HG03439 (cell line): Measurements from ENCODE around the gene ELL.

Experiments
- ATAC-seq: cut with Tn5 transposase; IDR thresholded peaks from one replicate; pipeline ENCODE4 v1.9.1; 2021; ENCODE audit warnings: mild to moderate bottlenecking, moderate library complexity; ENCODE audit not compliant: unreplicated experiment

Gene ELL

DNA sequence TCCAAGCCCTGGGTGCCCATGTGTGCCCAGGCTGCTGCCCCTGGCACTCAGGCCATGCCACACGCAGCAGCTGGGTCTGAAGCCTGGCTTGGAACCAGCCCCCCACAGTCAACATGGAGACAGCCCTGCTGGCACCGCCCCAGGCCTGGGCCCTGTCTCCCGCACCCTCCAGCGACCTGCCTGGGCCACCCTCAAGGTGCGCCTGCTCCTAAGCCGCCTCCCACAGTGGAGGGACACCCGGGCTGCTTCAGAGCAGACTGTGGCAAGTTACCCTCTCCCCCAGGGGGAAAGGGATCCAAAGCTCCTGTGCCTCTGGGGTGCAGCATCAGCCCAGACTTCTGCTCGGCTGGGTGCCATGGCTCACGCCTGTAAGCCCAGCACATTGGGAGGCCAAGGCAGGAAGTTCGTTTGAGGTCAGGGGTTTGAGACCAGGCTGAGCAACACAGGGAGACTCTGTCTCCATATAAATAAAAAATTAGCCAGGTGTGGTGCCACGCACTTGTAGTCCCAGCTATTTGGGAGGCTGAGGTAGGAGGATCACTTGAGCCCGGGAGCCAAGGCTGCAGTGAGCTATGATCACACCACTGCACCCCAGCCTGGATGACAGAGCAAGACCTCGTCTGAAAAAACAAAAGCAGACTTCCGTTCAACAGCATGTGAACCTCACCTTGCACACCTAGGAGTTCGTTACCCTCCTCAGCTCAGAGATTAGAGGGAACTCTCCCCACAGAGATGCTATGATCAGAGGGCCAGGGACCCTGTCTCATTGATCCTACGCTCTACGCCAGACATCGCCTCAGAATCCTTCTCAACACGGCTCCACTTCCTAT, 15.6 kb downstream of the ELL start:
- ATAC-seq = no peak

- no peak for ATAC-seq
Observed at GRCh38 chr19:18504886-18505610, 16.8 kb downstream of the ELL start.

DNA sequence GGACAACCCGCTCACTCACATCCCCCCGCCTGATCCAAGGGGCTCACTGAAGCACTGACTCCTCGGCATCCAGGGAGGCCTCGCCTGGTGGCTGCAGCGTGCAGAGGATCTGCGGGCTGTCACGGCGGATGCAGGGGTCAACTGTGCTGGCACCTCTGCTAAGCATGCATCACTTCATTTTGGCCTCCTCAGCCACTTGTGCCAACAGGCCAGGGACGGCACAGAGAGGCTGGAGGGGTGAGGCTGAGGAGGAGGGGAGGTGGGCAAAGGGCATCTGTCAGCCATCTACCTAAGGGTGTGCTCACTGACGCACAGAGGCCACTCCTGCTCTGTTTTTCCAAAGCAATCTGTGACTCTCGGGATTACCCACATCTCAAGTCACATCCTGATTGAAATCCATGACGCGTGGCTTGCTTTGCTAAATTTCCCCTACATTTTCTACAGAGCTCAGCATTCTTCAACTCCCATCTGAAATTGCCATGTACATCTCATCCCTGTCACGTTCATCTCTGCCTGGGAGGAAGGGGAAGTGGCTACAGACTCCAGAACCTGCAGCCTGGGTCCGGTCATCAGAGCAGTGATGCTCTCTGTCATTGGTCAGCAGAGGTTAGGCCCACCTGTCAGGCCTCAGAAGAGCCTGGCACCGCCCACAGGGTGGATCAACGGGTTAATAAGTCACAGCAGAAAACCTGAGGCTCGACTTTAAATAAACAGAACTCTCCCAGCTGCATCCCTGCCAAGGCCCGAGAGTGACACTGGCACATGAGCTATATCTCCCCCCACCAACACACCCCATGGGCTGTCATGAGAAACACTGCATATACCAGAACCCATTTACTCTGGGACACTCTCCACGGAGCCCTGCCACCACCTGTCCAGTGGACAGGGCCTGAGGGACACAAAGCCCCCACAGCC, 17.6 kb downstream of the ELL start:
- ATAC-seq = no peak

DNA sequence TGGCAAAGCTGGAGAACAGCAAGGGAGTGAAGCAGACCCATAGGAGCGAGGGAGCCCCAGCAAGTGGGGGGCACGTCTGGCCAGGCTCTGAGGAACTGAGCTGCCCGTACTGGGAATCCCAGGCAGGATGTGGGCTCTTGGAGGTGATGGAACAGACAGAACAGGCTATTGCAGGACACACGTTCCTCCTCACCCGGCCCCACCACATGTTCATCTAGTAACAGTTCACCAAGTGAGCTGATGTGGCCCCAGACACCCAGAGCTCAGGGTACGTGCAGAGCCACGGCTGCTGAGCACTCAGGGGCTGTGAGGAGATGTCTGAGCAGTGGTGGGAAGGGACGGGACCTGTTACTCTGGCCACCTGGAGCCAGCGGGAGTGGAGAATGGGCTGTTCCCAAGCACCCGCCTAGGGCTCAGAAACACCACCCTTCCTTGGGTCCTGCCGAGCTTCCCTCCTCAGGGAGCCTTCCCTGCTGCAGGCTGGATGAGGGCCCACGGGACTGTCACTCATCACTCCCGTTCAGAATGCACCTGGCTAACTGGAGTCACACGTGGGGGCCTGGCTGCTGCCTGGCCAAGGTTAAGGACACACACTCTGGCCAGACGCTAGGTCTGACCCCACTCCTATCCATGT, 18.4 kb downstream of the ELL start:
- no peak for ATAC-seq

- no peak for ATAC-seq
Observed at GRCh38 chr19:18502638-18503294, 19.1 kb downstream of the ELL start.

GRCh38 chr19:18502246-18502637, 19.6 kb downstream of the ELL start:
- no peak for ATAC-seq

- ATAC-seq = no peak
Observed at GRCh38 chr19:18501832-18502231, 20.0 kb downstream of the ELL start.

DNA sequence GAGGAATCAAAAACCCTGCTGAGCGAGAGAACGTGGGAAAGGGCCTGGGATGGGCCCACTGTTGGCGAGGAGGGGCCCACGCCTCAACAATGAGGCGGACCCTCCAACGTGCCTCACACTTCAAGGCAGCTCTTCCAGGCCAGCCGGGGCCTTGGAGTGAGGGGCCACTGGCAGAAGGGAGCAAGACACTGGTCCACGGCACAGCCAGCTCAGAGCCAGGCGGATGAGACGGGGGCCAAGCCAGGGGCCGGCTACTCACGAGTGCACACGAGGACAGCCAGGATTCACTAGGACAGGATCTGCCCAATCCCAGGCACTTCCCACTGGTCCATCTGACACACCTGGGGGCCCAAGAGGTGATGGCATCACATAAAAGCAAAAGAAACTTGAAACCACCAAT, 20.5 kb downstream of the ELL start:
- no peak for ATAC-seq

GRCh38 chr19:18500799-18501198, 21.1 kb downstream of the ELL start:
- ATAC-seq = no peak

DNA sequence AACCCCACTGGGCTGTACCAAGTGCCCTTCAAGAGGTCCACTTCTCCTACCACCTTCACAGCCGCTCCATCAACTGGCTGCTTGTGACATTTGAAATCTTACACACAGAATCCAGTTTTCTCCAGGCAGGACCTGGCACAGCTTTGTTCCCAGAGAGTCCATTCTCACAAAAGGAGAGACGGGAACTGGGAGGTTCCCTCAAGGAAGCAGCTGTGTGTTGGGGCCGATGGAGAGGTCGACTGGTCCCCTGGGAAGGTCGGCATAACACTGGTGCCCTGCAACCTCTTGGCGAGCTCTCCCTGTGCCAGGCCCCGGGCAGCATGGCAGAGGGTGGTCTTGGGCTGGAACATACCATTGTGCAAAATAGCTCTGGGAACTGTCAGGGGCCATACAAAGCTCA, 21.5 kb downstream of the ELL start:
- no peak for ATAC-seq

GRCh38 chr19:18499055-18499775, 22.7 kb downstream of the ELL start:
- no peak for ATAC-seq

- ATAC-seq = no peak
Observed at GRCh38 chr19:18496980-18497256, 25.0 kb downstream of the ELL start.

DNA sequence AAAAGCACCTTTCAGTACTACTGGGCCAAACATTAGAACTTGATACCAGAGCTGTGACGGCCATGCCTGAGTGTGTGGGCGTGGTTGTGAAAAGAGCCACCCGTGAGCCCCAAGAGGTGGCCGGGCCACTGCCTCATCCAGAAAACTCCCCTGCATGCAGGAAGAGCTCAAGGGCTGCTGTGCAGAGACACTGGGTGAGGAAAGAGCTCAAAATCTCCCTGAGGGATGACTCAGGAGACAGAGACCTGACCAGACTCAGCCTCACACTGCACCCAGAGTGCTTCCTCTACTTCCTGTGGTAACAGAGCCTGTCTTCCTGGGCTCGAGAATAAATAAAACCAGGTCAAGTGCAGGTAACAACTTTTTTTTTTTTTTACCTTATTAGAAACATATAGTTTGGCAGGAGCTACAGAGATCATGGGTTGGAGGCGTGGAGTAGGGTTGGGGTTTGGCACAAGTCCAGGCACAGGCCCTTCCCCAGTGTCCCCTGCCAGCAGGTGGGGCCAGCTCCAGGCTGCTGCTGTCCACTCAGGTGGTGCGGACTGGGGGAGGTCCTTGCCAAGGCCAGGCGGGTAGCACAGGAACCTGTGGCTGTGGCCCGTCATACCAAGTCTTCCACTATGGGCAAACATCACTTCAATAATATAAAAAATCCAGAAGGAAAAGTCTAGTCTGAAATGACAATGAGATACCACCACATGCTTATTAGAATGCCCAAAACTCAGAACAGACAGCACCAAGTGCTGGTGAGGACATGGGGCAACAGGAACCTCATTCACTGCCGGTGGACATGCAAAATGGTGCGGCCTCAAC, 25.5 kb downstream of the ELL start:
- ATAC-seq = no peak

DNA sequence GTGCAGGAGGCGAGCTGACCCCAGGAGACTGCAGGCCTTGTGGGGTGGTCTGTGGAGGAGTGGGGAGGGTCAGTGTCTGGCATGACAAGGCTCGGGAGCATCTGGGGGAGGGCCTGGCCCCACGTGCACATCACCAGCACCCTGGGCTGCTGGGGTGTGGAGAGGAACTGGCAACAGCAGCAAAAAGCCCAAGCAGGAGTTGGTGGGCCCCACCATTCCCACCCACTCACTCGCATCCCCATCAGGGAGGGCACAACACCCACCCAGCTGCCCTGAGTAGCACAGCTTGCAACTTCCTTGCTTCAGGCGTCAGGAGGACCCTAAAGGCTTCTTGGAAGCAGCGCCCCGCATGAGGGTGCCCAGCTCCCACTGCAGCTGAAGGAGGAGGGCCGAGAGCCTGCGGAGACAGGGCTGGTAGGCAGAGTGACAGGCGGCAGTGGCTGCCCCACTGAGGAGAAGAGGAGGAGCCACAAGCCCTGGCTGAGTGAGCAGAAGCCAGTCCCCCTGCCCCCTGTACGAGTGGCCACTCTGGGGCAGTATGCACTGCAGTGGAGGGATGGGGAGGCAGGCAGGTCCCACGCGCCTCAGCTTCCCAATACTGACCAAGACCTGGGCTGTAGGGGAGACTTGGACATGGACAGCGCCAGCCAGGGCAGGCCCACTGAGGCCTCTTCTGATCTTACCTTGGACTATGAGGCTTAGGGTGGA, 26.5 kb downstream of the ELL start:
- no peak for ATAC-seq

- ATAC-seq = no peak
Observed at GRCh38 chr19:18494267-18494607, 27.6 kb downstream of the ELL start.

GRCh38 chr19:18493440-18494266, 28.2 kb downstream of the ELL start:
- no peak for ATAC-seq

GRCh38 chr19:18491995-18492953, 29.6 kb downstream of the ELL start:
- ATAC-seq = no peak
